ENCODE results near the gene LHFPL2. TPM values are rescaled to one million over a fixed set of nuclear protein-coding genes. Genes with fewer than 3 reads are reported as not detected.

Gene LHFPL2
- total and polyA plus RNA-seq, 2 donors (not counting 1 experiment from before 2014, with no cell fraction given), result 3.8 to 35.5 TPM

DNA sequence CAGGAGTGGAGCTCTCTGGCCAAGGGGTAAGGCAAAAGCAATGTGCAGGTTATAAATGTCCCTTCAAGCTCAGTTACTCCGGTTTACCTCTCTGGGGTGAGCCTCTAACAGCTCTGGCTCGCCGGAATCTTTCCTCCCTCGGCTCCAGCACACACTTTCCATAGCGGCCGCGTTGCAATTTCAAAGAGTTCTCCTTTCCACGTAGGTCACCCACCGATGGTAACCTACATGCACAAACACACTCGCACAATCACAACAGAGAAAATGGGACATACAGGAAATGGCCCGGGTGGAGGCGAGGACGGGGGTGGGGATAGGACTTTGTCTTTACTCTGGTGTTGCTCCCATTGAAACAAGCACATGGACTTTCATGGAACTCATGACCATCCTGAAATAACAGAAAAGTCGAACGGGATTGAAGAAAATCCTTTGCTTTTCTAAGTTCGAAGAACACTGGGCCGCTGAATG lies 1.2 kb downstream of the LHFPL2 start:
- Histone ChIP-seq H4K20me1 (ENCODE audit: control insufficient read depth, insufficient read depth, low read length, poor library complexity, severe bottlenecking) (no peaks in the 10 kb centered on the region), H3K4me2 (replicated peaks; ENCODE audit: low read depth, low read length, poor library complexity, severe bottlenecking) (peak overlapping the region; percentile 87), H3K4me1 (ENCODE audit: control insufficient read depth in 2 of 2, insufficient read depth in 2 of 2, low read length in 2 of 2) (peaks cover 16 to 18% of the 10 kb centered on the region in 2 donors), H3K9me3 (ENCODE audit: control extremely low read depth in 1 of 3, control insufficient read depth in 2 of 3, insufficient read depth in 1 of 3, low read length in 2 of 3) (no peaks in the 10 kb centered on the region), H3K79me2 (ENCODE audit: control insufficient read depth, insufficient read depth, low read length) (peaks cover 23% of the 10 kb centered on the region), H3K9ac (ENCODE audit: low read length) (peak overlapping the region; percentile 60), H3K4me3 (ENCODE audit: control extremely low read depth in 1 of 5, extremely low read depth in 1 of 5, insufficient read depth in 1 of 5, low read depth in 2 of 5, low read length in 4 of 5) (peak overlapping the region; percentile 43 to 72 (median 64)), H3K27ac (ENCODE audit: low read length in 2 of 2) (no peak overlapping the region), H3K27me3 (replicated peaks in 1 of 4; ENCODE audit: control extremely low read depth in 1 of 4, control insufficient read depth in 3 of 4, insufficient read depth in 4 of 4, low read length in 3 of 4) (peaks cover 0 to 11% (median 6%) of the 10 kb centered on the region in 4 experiments), H2AFZ (ENCODE audit: insufficient read depth, low read depth, low read length, poor library complexity, severe bottlenecking) (peak overlapping the region; percentile 90), H3K36me3 (replicated peaks in 1 of 2; ENCODE audit: control extremely low read depth in 1 of 2, control insufficient read depth in 1 of 2, extremely low read depth in 1 of 2, insufficient read depth in 2 of 2, low read length in 1 of 2) (no peaks in the 10 kb centered on the region)
- Mint-ChIP-seq H3K27ac (peak overlapping the region; percentile 76), H3K27me3 (no peaks in the 10 kb centered on the region), H3K9me3 (ENCODE audit: insufficient read depth) (no peaks in the 10 kb centered on the region), H3K4me1 (peaks cover 32% of the 10 kb centered on the region), H3K4me3 (peak overlapping the region; percentile 91)
- ATAC-seq (ENCODE audit: low read depth) (no peak), DNase-seq (peak; percentile 40)
- intact Hi-C loops (cut with micrococcal nuclease), result loop anchor here (1.0 to 10.0 kb wide), 2 partner anchors 81 to 317 kb away; no protein-coding TSS in a partner anchor
- 0% methylated on average over 7 of the region's 17 CpGs for WGBS (ENCODE audit: insufficient coverage)
- TF ChIP-seq EZH2 (IDR thresholded peaks at IDR 0.05; ENCODE audit: borderline replicate concordance, insufficient read depth, low read depth, low read length, poor library complexity, severe bottlenecking), result no peak
- TF ChIP-seq, protein P1, sequence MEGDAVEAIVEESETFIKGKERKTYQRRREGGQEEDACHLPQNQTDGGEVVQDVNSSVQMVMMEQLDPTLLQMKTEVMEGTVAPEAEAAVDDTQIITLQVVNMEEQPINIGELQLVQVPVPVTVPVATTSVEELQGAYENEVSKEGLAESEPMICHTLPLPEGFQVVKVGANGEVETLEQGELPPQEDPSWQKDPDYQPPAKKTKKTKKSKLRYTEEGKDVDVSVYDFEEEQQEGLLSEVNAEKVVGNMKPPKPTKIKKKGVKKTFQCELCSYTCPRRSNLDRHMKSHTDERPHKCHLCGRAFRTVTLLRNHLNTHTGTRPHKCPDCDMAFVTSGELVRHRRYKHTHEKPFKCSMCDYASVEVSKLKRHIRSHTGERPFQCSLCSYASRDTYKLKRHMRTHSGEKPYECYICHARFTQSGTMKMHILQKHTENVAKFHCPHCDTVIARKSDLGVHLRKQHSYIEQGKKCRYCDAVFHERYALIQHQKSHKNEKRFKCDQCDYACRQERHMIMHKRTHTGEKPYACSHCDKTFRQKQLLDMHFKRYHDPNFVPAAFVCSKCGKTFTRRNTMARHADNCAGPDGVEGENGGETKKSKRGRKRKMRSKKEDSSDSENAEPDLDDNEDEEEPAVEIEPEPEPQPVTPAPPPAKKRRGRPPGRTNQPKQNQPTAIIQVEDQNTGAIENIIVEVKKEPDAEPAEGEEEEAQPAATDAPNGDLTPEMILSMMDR (IDR thresholded peaks at IDR 0.05), result no peak
- ChIA-PET POLR2A (interaction anchor here (0.5 to 2.4 kb wide), 4 partner anchors 44 to 106 kb away, joined by 3 to 15 read pairs (median 3); no protein-coding TSS in a partner anchor), CTCF (interaction anchor here (0.6 to 2.2 kb wide), 11 partner anchors 20 to 337 kb away, joined by 3 to 12 read pairs (median 4); no protein-coding TSS in a partner anchor)

DNA sequence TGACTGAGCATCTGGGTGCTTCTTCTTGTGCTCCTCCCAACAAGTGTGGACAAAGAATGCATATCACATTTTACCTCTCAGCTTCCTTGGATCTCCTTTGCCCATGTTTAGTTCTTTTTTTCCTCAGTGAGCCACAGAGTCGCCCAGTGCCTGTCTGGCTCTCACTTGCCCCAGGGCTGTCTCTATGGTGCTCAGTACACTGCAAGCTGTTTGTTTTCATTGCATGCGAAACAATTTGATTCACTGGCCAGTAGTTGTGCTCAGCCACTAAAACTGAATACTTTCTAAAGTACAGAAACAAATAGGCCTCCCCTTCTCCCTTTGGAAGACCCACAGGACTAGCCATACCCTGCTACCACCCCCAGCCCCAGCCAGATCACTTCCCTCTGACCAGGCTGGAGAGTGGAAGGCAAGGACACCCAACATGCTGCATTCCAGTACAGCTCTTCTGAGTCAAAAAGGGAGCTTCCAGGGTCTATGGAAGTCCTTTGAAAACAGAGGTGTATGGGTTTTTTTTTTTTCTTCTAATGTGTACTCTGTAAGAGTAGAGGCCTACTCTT lies 3.8 kb downstream of the LHFPL2 start:
- 83% methylated on average over 2 of the region's 2 CpGs for WGBS (ENCODE audit: insufficient coverage)
- Histone ChIP-seq H2AFZ (ENCODE audit: insufficient read depth, low read depth, low read length, poor library complexity, severe bottlenecking) (no peak overlapping the region), H3K9ac (ENCODE audit: low read length) (no peak overlapping the region), H3K27ac (ENCODE audit: low read length in 2 of 2) (no peak overlapping the region), H4K20me1 (ENCODE audit: control insufficient read depth, insufficient read depth, low read length, poor library complexity, severe bottlenecking) (no peaks in the 10 kb centered on the region), H3K4me2 (replicated peaks; ENCODE audit: low read depth, low read length, poor library complexity, severe bottlenecking) (no peak overlapping the region), H3K79me2 (ENCODE audit: control insufficient read depth, insufficient read depth, low read length) (peaks cover 23% of the 10 kb centered on the region), H3K9me3 (ENCODE audit: control extremely low read depth in 1 of 3, control insufficient read depth in 2 of 3, insufficient read depth in 1 of 3, low read length in 2 of 3) (no peaks in the 10 kb centered on the region), H3K4me3 (ENCODE audit: control extremely low read depth in 1 of 5, extremely low read depth in 1 of 5, insufficient read depth in 1 of 5, low read depth in 2 of 5, low read length in 4 of 5) (no peak overlapping the region), H3K27me3 (replicated peaks in 1 of 4; ENCODE audit: control extremely low read depth in 1 of 4, control insufficient read depth in 3 of 4, insufficient read depth in 4 of 4, low read length in 3 of 4) (peaks cover 0 to 11% (median 6%) of the 10 kb centered on the region in 4 experiments), H3K36me3 (replicated peaks in 1 of 2; ENCODE audit: control extremely low read depth in 1 of 2, control insufficient read depth in 1 of 2, extremely low read depth in 1 of 2, insufficient read depth in 2 of 2, low read length in 1 of 2) (no peaks in the 10 kb centered on the region), H3K4me1 (ENCODE audit: control insufficient read depth in 2 of 2, insufficient read depth in 2 of 2, low read length in 2 of 2) (peaks cover 22 to 25% of the 10 kb centered on the region in 2 donors)
- TF ChIP-seq, protein P1 (IDR thresholded peaks at IDR 0.05), result no peak
- no peak for TF ChIP-seq EZH2 (IDR thresholded peaks at IDR 0.05; ENCODE audit: borderline replicate concordance, insufficient read depth, low read depth, low read length, poor library complexity, severe bottlenecking)
- no peak for ATAC-seq (ENCODE audit: low read depth)
- DNase-seq, result no peak
- intact Hi-C loops (cut with micrococcal nuclease), result loop anchor here (10.0 kb wide), 1 partner anchor 320 kb away; no protein-coding TSS in a partner anchor
- peaks cover 43% of the 10 kb centered on the region for H3K4me1 Mint-ChIP-seq
- ChIA-PET POLR2A (no interaction called here), CTCF (interaction anchor here (0.8 kb wide), 1 partner anchor 11 kb away, joined by 3 read pairs; no protein-coding TSS in a partner anchor)
- no peaks in the 10 kb centered on the region for H3K27me3 Mint-ChIP-seq
- no peaks in the 10 kb centered on the region for H3K9me3 Mint-ChIP-seq (ENCODE audit: insufficient read depth)
- H3K27ac Mint-ChIP-seq, result no peak overlapping the region
- no peak overlapping the region for H3K4me3 Mint-ChIP-seq
